IMR-90 (cell line): Measurements from ENCODE around the gene DVL2. TPM values are rescaled to one million over a fixed set of nuclear protein-coding genes. Genes with fewer than 3 reads are reported as not detected.

Source experiments
- ATAC-seq: fragments of 200-7000 bp; cut with Tn5 transposase; 2 replicates; pipeline ENCODE4 v1.9.1; 2020; ENCODE audit warnings: low read depth, mild to moderate bottlenecking, moderate library complexity
- BruUV-seq: library from RNA; stranded (reverse); fragments of 400-500 nt; replicated peaks from 2 replicates; lab custom pipeline; 2021; lab: Mats Ljungman, UMichigan
- CTCF ChIA-PET: fragments of 300-600 bp; formaldehyde crosslinking; extraction: SDS; loops from one replicate; lab custom pipeline; 2021; ENCODE audit warnings: antibody characterized with exemption; lab: Yijun Ruan, JAX
- POLR2A ChIA-PET: fragments of 300-600 bp; sonication (Branson Sonifier 250); formaldehyde crosslinking; loops from one replicate; lab custom pipeline; 2022; ENCODE audit warnings: antibody characterized with exemption; ENCODE audit not compliant: unreplicated experiment; lab: Charles Lee
- DNase-seq: peaks from one replicate; pipeline ENCODE4 v3.0.0; 2013
- H2AFZ ChIP-seq: replicated peaks from 2 replicates; pipeline ENCODE3; 2013; ENCODE audit warnings: low read length, mild to moderate bottlenecking; ENCODE audit not compliant: poor library complexity
- H2AK5ac ChIP-seq: 2 replicates; pipeline ENCODE4 v1.6.1; 2013; ENCODE audit warnings: low read depth, low read length, inconsistent platforms
- H2AK9ac ChIP-seq: replicated peaks from 2 replicates; pipeline ENCODE3; 2013; ENCODE audit warnings: mild to moderate bottlenecking, low read depth, low read length, moderate library complexity; ENCODE audit not compliant: poor library complexity
- H2BK120ac ChIP-seq: 2 replicates; pipeline ENCODE4 v1.6.1; 2013; ENCODE audit warnings: low read depth, low read length, inconsistent platforms
- H2BK15ac ChIP-seq: 3 replicates; pipeline ENCODE4 v1.6.1; 2013; ENCODE audit warnings: low read depth, low read length, inconsistent platforms
- H2BK20ac ChIP-seq: 2 replicates; pipeline ENCODE4 v1.6.1; 2013; ENCODE audit warnings: low read depth, mild to moderate bottlenecking, inconsistent platforms, low read length, moderate library complexity
- H2BK5ac ChIP-seq: 2 replicates; pipeline ENCODE4 v1.6.1; 2013; ENCODE audit warnings: mild to moderate bottlenecking, low read depth, low read length, inconsistent platforms; ENCODE audit not compliant: poor library complexity, severe bottlenecking
- H3K14ac ChIP-seq: replicated peaks from 2 replicates; pipeline ENCODE4 v1.6.1; 2013; ENCODE audit warnings: low read depth, low read length, inconsistent platforms
- H3K18ac ChIP-seq: 2 replicates; pipeline ENCODE4 v1.6.1; 2013; ENCODE audit warnings: low read depth, low read length, control low read depth
- H3K23ac ChIP-seq: 2 replicates; pipeline ENCODE4 v1.6.1; 2013; ENCODE audit warnings: low read depth, low read length, inconsistent platforms
- H3K27ac ChIP-seq: 2 replicates; pipeline ENCODE4 v1.5.1; 2013; ENCODE audit warnings: mild to moderate bottlenecking, control low read depth, low read length; ENCODE audit not compliant: insufficient read depth
- H3K27me3 ChIP-seq: 2 replicates; pipeline ENCODE4 v1.6.1; 2013; ENCODE audit warnings: low read length; ENCODE audit not compliant: control insufficient read depth, insufficient read depth
- H3K36me3 ChIP-seq: 2 replicates; pipeline ENCODE4 v1.6.1; 2013; ENCODE audit warnings: low read length, mixed read lengths; ENCODE audit not compliant: control insufficient read depth, insufficient read depth
- H3K4ac ChIP-seq: 2 replicates; pipeline ENCODE4 v1.6.1; 2013; ENCODE audit warnings: low read depth, low read length, inconsistent platforms
- H3K4me1 ChIP-seq: 2 replicates; pipeline ENCODE4 v1.6.1; 2013; ENCODE audit warnings: low read length, mixed read lengths; ENCODE audit not compliant: control insufficient read depth, insufficient read depth
- H3K4me2 ChIP-seq: 2 replicates; pipeline ENCODE4 v1.6.1; 2013; ENCODE audit warnings: low read depth, mild to moderate bottlenecking, control low read depth, low read length, moderate library complexity
- H3K4me3 ChIP-seq: 2 replicates; pipeline ENCODE4 v1.5.1; 2013; ENCODE audit warnings: low read depth, mild to moderate bottlenecking, control low read depth, low read length, moderate library complexity; ENCODE audit not compliant: insufficient read depth
- H3K56ac ChIP-seq: 2 replicates; pipeline ENCODE4 v1.6.1; 2013; ENCODE audit warnings: low read length, inconsistent platforms; ENCODE audit not compliant: insufficient read depth; ENCODE audit errors: extremely low read depth
- H3K79me1 ChIP-seq, 2 experiments: 2 replicates each; pipeline ENCODE4 v1.6.1; 2013; ENCODE audit warnings: low read length in 2 of 2, inconsistent platforms in 1 of 2, low read depth in 1 of 2
- H3K9ac ChIP-seq: 2 replicates; pipeline ENCODE4 v1.6.1; 2013; ENCODE audit warnings: low read depth, low read length, control low read depth
- H3K9me1 ChIP-seq: 2 replicates; pipeline ENCODE4 v1.6.1; 2013; ENCODE audit warnings: low read length, inconsistent platforms; ENCODE audit not compliant: insufficient read depth
- H3K9me3 ChIP-seq: 2 replicates; pipeline ENCODE4 v1.6.1; 2013; ENCODE audit warnings: low read length; ENCODE audit not compliant: control insufficient read depth, insufficient read depth
- H4K20me1 ChIP-seq: 2 replicates; pipeline ENCODE4 v1.6.1; 2013; ENCODE audit warnings: low read length, inconsistent platforms; ENCODE audit not compliant: insufficient read depth
- H4K5ac ChIP-seq: 2 replicates; pipeline ENCODE4 v1.6.1; 2013; ENCODE audit warnings: mild to moderate bottlenecking, low read depth, low read length, control low read depth
- H4K8ac ChIP-seq, 2 experiments: 2 replicates each; pipeline ENCODE4 v1.6.1; 2013; ENCODE audit warnings: low read depth in 2 of 2, low read length in 2 of 2, control low read depth in 1 of 2, inconsistent platforms in 1 of 2
- H4K91ac ChIP-seq: 2 replicates; pipeline ENCODE4 v1.6.1; 2013; ENCODE audit warnings: low read depth, low read length, inconsistent platforms; ENCODE audit not compliant: insufficient read depth
- BHLHE40 ChIP-seq: fragments of 150-350 bp; IDR thresholded peaks from 2 replicates; pipeline ENCODE4 v1.6.1; 2016; ENCODE audit warnings: mild to moderate bottlenecking, low read depth, low read length
- CEBPB ChIP-seq: IDR thresholded peaks from 2 replicates; pipeline ENCODE4 v1.6.1; 2012; ENCODE audit warnings: low read depth, low read length, improper control_type of control experiment
- CHD1 ChIP-seq: IDR thresholded peaks from 2 replicates; pipeline ENCODE4 v1.6.1; 2012; ENCODE audit warnings: low read depth, low read length, improper control_type of control experiment
- CTCF ChIP-seq: conservative IDR thresholded peaks from 2 replicates; pipeline ENCODE4 v1.5.1; 2012; ENCODE audit warnings: mild to moderate bottlenecking, low read depth, low read length, improper control_type of control experiment
- ELK1 ChIP-seq: fragments of 150-350 bp; IDR thresholded peaks from 2 replicates; pipeline ENCODE4 v1.6.1; 2016; ENCODE audit warnings: low read depth, mild to moderate bottlenecking, low read length, moderate library complexity, borderline replicate concordance
- FOS ChIP-seq: fragments of 150-350 bp; IDR thresholded peaks from 2 replicates; pipeline ENCODE4 v1.6.1; 2016; ENCODE audit warnings: low read depth, low read length
- MAFK ChIP-seq: IDR thresholded peaks from 2 replicates; pipeline ENCODE4 v1.6.1; 2012; ENCODE audit warnings: low read depth, low read length, improper control_type of control experiment
- MAZ ChIP-seq: IDR thresholded peaks from 2 replicates; pipeline ENCODE4 v1.6.1; 2012; ENCODE audit warnings: low read depth, mild to moderate bottlenecking, low read length, improper control_type of control experiment, moderate library complexity, borderline replicate concordance
- MXI1 ChIP-seq: IDR thresholded peaks from 2 replicates; pipeline ENCODE4 v1.6.1; 2012; ENCODE audit warnings: low read depth, mild to moderate bottlenecking, low read length, moderate library complexity, borderline replicate concordance
- NFE2L2 ChIP-seq: fragments of 150-350 bp; IDR thresholded peaks from 2 replicates; pipeline ENCODE4 v1.6.1; 2016; ENCODE audit warnings: low read depth, mild to moderate bottlenecking, low read length
- POLR2A ChIP-seq: IDR thresholded peaks from 2 replicates; pipeline ENCODE4 v1.6.1; 2012; ENCODE audit warnings: mild to moderate bottlenecking, low read depth, low read length
- RAD21 ChIP-seq: IDR thresholded peaks from 2 replicates; pipeline ENCODE4 v1.6.1; 2012; ENCODE audit warnings: low read length, improper control_type of control experiment
- RCOR1 ChIP-seq: IDR thresholded peaks from 2 replicates; pipeline ENCODE4 v1.6.1; 2012; ENCODE audit warnings: mild to moderate bottlenecking, low read length, improper control_type of control experiment; ENCODE audit not compliant: insufficient replicate concordance
- RFX5 ChIP-seq: IDR thresholded peaks from 2 replicates; pipeline ENCODE4 v1.8.0; 2012; ENCODE audit warnings: low read depth, mild to moderate bottlenecking, low read length, moderate library complexity
- SMC3 ChIP-seq: fragments of 150-350 bp; IDR thresholded peaks from 2 replicates; pipeline ENCODE4 v1.6.1; 2016; ENCODE audit warnings: low read depth, mild to moderate bottlenecking, antibody characterized with exemption, low read length, moderate library complexity
- USF2 ChIP-seq: fragments of 150-350 bp; IDR thresholded peaks from 2 replicates; pipeline ENCODE4 v1.6.1; 2017; ENCODE audit warnings: mild to moderate bottlenecking, antibody characterized with exemption, low read length, low read depth
- WGBS, 2 experiments: methylation state at CpG; one replicate each; pipeline versions ENCODE4 v1.1.5 to v1.1.7; 2013; ENCODE audit warnings: missing lambda C conversion rate in 2 of 2; ENCODE audit not compliant: insufficient read length in 1 of 2; ENCODE audit errors: extremely low coverage in 2 of 2; 5-methylcytosine and 5-hydroxymethylcytosine counted together
- dilution Hi-C: fragments of 300-500 bp; cut with HindIII; formaldehyde crosslinking; loops from one replicate; pipeline ENCODE4 v1.14.3; 2018; ENCODE audit warnings: low sequenced_read_pairs; ENCODE audit not compliant: unreplicated experiment
- in situ Hi-C: fragments of 300-500 bp; cut with MboI; formaldehyde crosslinking; loops from 3 replicates; pipeline ENCODE4 v1.14.3; 2019; ENCODE audit warnings: low sequenced_read_pairs, inconsistent platforms, mixed read lengths
- intact Hi-C: fragments of 100-400 bp; cut with micrococcal nuclease; formaldehyde crosslinking; loops from 2 replicates; pipeline ENCODE4 v1.10.0; 2022
- polyA plus RNA-seq, 3 experiments: library from polyadenylated mRNA; depleted of rRNA; stranded (reverse); fragments of >200 nt; gene quantifications; 2 replicates each; pipeline ENCODE4 v1.2.3, GENCODE V29; 2012; ENCODE audit warnings: low replicate concordance in 1 of 3
- total RNA-seq: library from RNA; depleted of rRNA; stranded (reverse); fragments of >200 nt; gene quantifications from 2 replicates; pipeline ENCODE4 v1.2.3, GENCODE V29; 2012

DVL2 gene
- total and polyA plus RNA-seq, 2 of the 4 experiments (the other 2 are of a cell fraction), result 11.8 to 21.3 TPM

- no peak overlapping the region for H2AK9ac ChIP-seq
- no peak overlapping the region for H3K4me2 ChIP-seq
- no peak overlapping the region for H2BK20ac ChIP-seq
- dilution Hi-C loops (no loop called here), in situ Hi-C loops (no loop called here), intact Hi-C loops (no loop called here)
- no peaks in the 10 kb centered on the region for H3K9me1 ChIP-seq
- no peak overlapping the region for H3K4ac ChIP-seq
- no peak overlapping the region for H3K27ac ChIP-seq
- H2BK15ac ChIP-seq, result no peak overlapping the region
- no peak overlapping the region for H3K14ac ChIP-seq
- H2BK120ac ChIP-seq, result no peak overlapping the region
- H4K20me1 ChIP-seq, result peaks cover 12% of the 10 kb centered on the region
- H3K4me1 ChIP-seq, result no peaks in the 10 kb centered on the region
- no peak overlapping the region for H3K4me3 ChIP-seq
- H2AK5ac ChIP-seq, result no peak overlapping the region
- TF ChIP-seq MXI1, result no peak
- no peak for TF ChIP-seq POLR2A
- TF ChIP-seq CHD1, result no peak
- no peak for TF ChIP-seq CTCF
- no peak for TF ChIP-seq CEBPB
- TF ChIP-seq RCOR1, result no peak
- TF ChIP-seq ELK1, result no peak
- TF ChIP-seq FOS, result no peak
- no peak for TF ChIP-seq RAD21
- TF ChIP-seq MAZ, result no peak
- no peak for TF ChIP-seq RFX5
- TF ChIP-seq SMC3, result no peak
- TF ChIP-seq USF2, result no peak
- no peak for TF ChIP-seq MAFK
- no peak for TF ChIP-seq NFE2L2
- TF ChIP-seq BHLHE40, result no peak
- no peak overlapping the region for H2AFZ ChIP-seq
- H3K79me1 ChIP-seq, result no peaks in the 10 kb centered on the region; a peak in 2 of 4 replicates
- DNase-seq (no peak), ATAC-seq (no peak)
- H3K9me3 ChIP-seq, result no peaks in the 10 kb centered on the region
- peaks cover 51% of the 10 kb centered on the region for H3K36me3 ChIP-seq
- no peak overlapping the region for H3K18ac ChIP-seq
- H4K91ac ChIP-seq, result no peak overlapping the region
- ChIA-PET POLR2A (no interaction called here), CTCF (no interaction called here)
- H3K56ac ChIP-seq, result no peak overlapping the region
- no peaks in the 10 kb centered on the region for H3K27me3 ChIP-seq
- WGBS, 2 experiments, result 100% methylated on average over 7 of the region's 12 CpGs; no CpG with 5 or more reads in 1 of the 2 experiments
- H3K9ac ChIP-seq, result no peak overlapping the region
- no TSS peak for BruUV-seq
- no peak overlapping the region for H4K8ac ChIP-seq
- no peak overlapping the region for H4K5ac ChIP-seq
- no peak overlapping the region for H2BK5ac ChIP-seq
- no peak overlapping the region for H3K23ac ChIP-seq
Observed at GRCh38 chr17:7191069-7191468, 43.2 kb downstream of the DVL2 start.
